Breast epithelium (tissue), 3 donors: Measurements from ENCODE around the gene ZNF846.

Source experiments
- POLR2A ChIP-seq: fragments of 450-650 bp; IDR thresholded peaks from one replicate; pipeline ENCODE4 v1.6.1; 2016; ENCODE audit warnings: antibody characterized with exemption, mild to moderate bottlenecking, moderate library complexity
- POLR2AphosphoS5 ChIP-seq, 3 donors: sonication (generic); formaldehyde crosslinking; IDR thresholded peaks; one replicate each; pipeline ENCODE4 v1.6.1; 2017; ENCODE audit warnings: antibody characterized with exemption in 3 of 3
- TF ChIP-seq, protein P1 (sequence below), 3 donors: fragments of 450-650 bp; IDR thresholded peaks; one replicate each; pipeline ENCODE4 v1.5.1; 2016 to 2017; ENCODE audit warnings: antibody characterized with exemption in 3 of 3, mild to moderate bottlenecking in 3 of 3, moderate library complexity in 3 of 3

DNA sequence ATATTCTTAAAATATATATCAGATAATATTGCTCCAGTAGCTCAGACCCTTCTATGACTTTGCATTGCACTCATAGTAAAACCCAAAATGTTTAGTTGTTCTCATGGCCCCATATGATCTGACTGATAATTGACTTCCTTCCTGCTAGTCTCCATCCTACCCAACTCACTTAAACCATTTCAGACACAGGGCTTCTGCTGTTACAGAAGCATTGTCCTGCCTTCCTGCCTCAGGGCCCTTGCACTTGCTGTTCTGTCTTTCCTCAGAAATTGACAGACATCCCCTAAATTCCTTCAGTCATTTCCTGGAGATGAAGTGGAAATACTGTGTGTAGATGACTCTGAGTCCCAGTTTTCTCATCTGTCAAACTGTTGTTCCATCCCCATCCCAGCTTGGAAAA is 30.6 kb upstream of the ZNF846 start:
- TF ChIP-seq, protein P1, sequence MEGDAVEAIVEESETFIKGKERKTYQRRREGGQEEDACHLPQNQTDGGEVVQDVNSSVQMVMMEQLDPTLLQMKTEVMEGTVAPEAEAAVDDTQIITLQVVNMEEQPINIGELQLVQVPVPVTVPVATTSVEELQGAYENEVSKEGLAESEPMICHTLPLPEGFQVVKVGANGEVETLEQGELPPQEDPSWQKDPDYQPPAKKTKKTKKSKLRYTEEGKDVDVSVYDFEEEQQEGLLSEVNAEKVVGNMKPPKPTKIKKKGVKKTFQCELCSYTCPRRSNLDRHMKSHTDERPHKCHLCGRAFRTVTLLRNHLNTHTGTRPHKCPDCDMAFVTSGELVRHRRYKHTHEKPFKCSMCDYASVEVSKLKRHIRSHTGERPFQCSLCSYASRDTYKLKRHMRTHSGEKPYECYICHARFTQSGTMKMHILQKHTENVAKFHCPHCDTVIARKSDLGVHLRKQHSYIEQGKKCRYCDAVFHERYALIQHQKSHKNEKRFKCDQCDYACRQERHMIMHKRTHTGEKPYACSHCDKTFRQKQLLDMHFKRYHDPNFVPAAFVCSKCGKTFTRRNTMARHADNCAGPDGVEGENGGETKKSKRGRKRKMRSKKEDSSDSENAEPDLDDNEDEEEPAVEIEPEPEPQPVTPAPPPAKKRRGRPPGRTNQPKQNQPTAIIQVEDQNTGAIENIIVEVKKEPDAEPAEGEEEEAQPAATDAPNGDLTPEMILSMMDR (IDR thresholded peaks at IDR 0.05): no peak
- TF ChIP-seq POLR2A (no peak), POLR2AphosphoS5 (IDR thresholded peaks at IDR 0.05) (no peak)
